GM23248 (cell line): ENCODE measurements around the gene GSTT4. TPM values are rescaled to one million over a fixed set of nuclear protein-coding genes. Genes with fewer than 3 reads are reported as not detected.
A peak's percentile ranks its signal among the peaks of the same experiment; 100 is the strongest.

Experiments used
- DNase-seq: peaks from one replicate; pipeline ENCODE4 v3.0.0-alpha.2; 2015
- H2AFZ ChIP-seq: fragments of 200-600 bp; sonication (generic); 2 replicates; pipeline ENCODE4 v1.6.1; 2016; ENCODE audit warnings: antibody characterized with exemption
- H3F3A ChIP-seq: fragments of 200-600 bp; sonication (generic); 2 replicates; pipeline ENCODE4 v1.6.1; 2016; ENCODE audit warnings: mild to moderate bottlenecking, antibody characterized with exemption, mixed run types; ENCODE audit not compliant: insufficient read depth
- H3K27ac ChIP-seq: fragments of 200-600 bp; sonication (generic); 2 replicates; pipeline ENCODE4 v1.5.1; 2016; ENCODE audit warnings: mild to moderate bottlenecking
- H3K27me3 ChIP-seq: fragments of 200-600 bp; sonication (generic); replicated peaks from 2 replicates; pipeline ENCODE4 v1.6.1; 2016; ENCODE audit warnings: mild to moderate bottlenecking; ENCODE audit not compliant: insufficient read depth
- H3K36me3 ChIP-seq: fragments of 200-600 bp; sonication (generic); 2 replicates; pipeline ENCODE4 v1.6.1; 2016; ENCODE audit warnings: low read depth, mild to moderate bottlenecking
- H3K4me1 ChIP-seq: fragments of 200-600 bp; sonication (generic); 2 replicates; pipeline ENCODE4 v1.6.1; 2016; ENCODE audit warnings: mild to moderate bottlenecking; ENCODE audit not compliant: insufficient read depth
- H3K4me2 ChIP-seq: fragments of 200-600 bp; sonication (generic); one replicate; pipeline ENCODE4 v1.6.1; 2016; ENCODE audit warnings: mild to moderate bottlenecking; ENCODE audit not compliant: unreplicated experiment
- H3K4me3 ChIP-seq: fragments of 200-600 bp; sonication (generic); 2 replicates; pipeline ENCODE4 v1.5.1; 2016; ENCODE audit warnings: mild to moderate bottlenecking
- H3K79me2 ChIP-seq: fragments of 200-600 bp; sonication (generic); 2 replicates; pipeline ENCODE4 v1.6.1; 2016; ENCODE audit warnings: mild to moderate bottlenecking; ENCODE audit not compliant: insufficient read depth
- H3K9ac ChIP-seq: fragments of 200-600 bp; sonication (generic); 2 replicates; pipeline ENCODE4 v1.6.1; 2016; ENCODE audit warnings: mild to moderate bottlenecking
- H3K9me2 ChIP-seq: fragments of 200-600 bp; sonication (generic); 2 replicates; pipeline ENCODE4 v1.6.1; 2016; ENCODE audit warnings: mixed run types, mild to moderate bottlenecking, moderate library complexity; ENCODE audit not compliant: insufficient read depth
- H3K9me3 ChIP-seq: fragments of 200-600 bp; sonication (generic); one replicate; pipeline ENCODE4 v1.6.1; 2017; ENCODE audit warnings: low read depth
- H4K20me1 ChIP-seq: fragments of 200-600 bp; sonication (generic); 2 replicates; pipeline ENCODE4 v1.6.0; 2016; ENCODE audit not compliant: insufficient read depth
- EZH2 ChIP-seq: fragments of 200-600 bp; sonication (generic); IDR thresholded peaks from 2 replicates; pipeline ENCODE4 v1.6.1; 2018; ENCODE audit warnings: antibody characterized with exemption, mild to moderate bottlenecking; ENCODE audit not compliant: insufficient read depth, poor library complexity, severe bottlenecking
- EZH2phosphoT487 ChIP-seq: fragments of 200-600 bp; sonication (generic); IDR thresholded peaks from 2 replicates; pipeline ENCODE4 v1.6.1; 2018; ENCODE audit warnings: antibody characterized with exemption, moderate library complexity, mild to moderate bottlenecking, low read depth; ENCODE audit not compliant: insufficient read depth
- WGBS, 2 experiments: methylation state at CpG; one replicate each; pipeline ENCODE4 v1.1.6; 2015 to 2017; ENCODE audit warnings: low lambda C conversion rate in 2 of 2, low coverage in 1 of 2; ENCODE audit errors: missing lambda C conversion rate in 2 of 2; 5-methylcytosine and 5-hydroxymethylcytosine counted together
- in situ Hi-C: fragments of 300-500 bp; cut with MboI; formaldehyde crosslinking; loops from 2 replicates; pipeline ENCODE4 v1.15.0; 2020
- polyA plus RNA-seq: library from polyadenylated mRNA; unstranded; fragments of >200 nt; fragmentation: Nextera tagmentation; extraction: Ambion mirVana; gene quantifications from 2 replicates; pipeline ENCODE4 v1.2.1, GENCODE V29; 2016
- total RNA-seq: library from RNA; depleted of rRNA; stranded (reverse); fragments of >200 nt; shearing (Covaris generic); gene quantifications from 2 replicates; pipeline ENCODE4 v1.2.3, GENCODE V29; 2014

Gene GSTT4
- total and polyA plus RNA-seq, 2 experiments from 2014 or later: not detected

DNA sequence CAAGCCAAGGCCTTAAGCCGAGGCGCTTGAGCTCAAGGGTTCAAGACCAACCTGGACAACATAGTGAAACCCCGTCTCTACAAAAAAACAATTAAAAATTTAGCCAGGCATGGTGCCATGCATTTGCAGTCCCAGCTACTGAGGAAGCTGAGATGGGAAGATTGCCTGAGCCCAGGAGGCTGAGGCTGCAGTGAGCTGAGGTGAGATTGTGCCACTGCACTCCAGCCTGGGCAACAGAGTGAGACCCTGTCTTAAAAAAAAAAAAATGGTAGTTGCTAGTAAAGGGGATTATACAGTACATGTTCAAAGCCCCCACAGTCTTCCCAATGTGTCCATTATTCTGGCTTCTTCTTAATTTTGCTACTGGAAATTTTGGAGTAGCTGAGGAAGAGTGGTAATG, 24.1 kb upstream of the GSTT4 start:
- Histone ChIP-seq H3K27me3 (no peaks in the 10 kb centered on the region), H3K36me3 (no peaks in the 10 kb centered on the region), H3K9ac (no peak overlapping the region), H4K20me1 (no peaks in the 10 kb centered on the region), H2AFZ (no peak overlapping the region), H3K27ac (no peak overlapping the region), H3K9me3 (no peaks in the 10 kb centered on the region), H3K4me1 (no peaks in the 10 kb centered on the region), H3K9me2 (no peaks in the 10 kb centered on the region), H3K4me2 (no peak overlapping the region), H3K4me3 (no peak overlapping the region), H3F3A (no peaks in the 10 kb centered on the region), H3K79me2 (peaks cover 100% of the 10 kb centered on the region)
- TF ChIP-seq EZH2phosphoT487 (no peak), EZH2 (no peak)
- in situ Hi-C loops: no loop called here
- DNase-seq: no peak
- WGBS, 2 experiments: 91 to 95% methylated on average over 3 of the region's 3 CpGs

GRCh38 chr22:24028533-24028932, 23.3 kb upstream of the GSTT4 start:
- Histone ChIP-seq H3K27ac (no peak overlapping the region), H3F3A (no peaks in the 10 kb centered on the region), H3K4me3 (no peak overlapping the region), H3K9me3 (no peaks in the 10 kb centered on the region), H4K20me1 (no peaks in the 10 kb centered on the region), H3K27me3 (no peaks in the 10 kb centered on the region), H3K36me3 (no peaks in the 10 kb centered on the region), H2AFZ (no peak overlapping the region), H3K9ac (no peak overlapping the region), H3K9me2 (no peaks in the 10 kb centered on the region), H3K4me2 (no peak overlapping the region), H3K4me1 (no peaks in the 10 kb centered on the region), H3K79me2 (peaks cover 100% of the 10 kb centered on the region)
- no peak for TF ChIP-seq EZH2phosphoT487
- no peak for TF ChIP-seq EZH2
- in situ Hi-C loops: no loop called here
- WGBS, 2 experiments: 52 to 56% methylated on average over 2 of the region's 2 CpGs
- DNase-seq: no peak

GRCh38 chr22:24027991-24028390, 22.7 kb upstream of the GSTT4 start:
- no peak for TF ChIP-seq EZH2phosphoT487
- TF ChIP-seq EZH2: no peak
- Histone ChIP-seq H3K79me2 (peaks cover 100% of the 10 kb centered on the region), H3K4me1 (no peaks in the 10 kb centered on the region), H3K36me3 (no peaks in the 10 kb centered on the region), H3F3A (no peaks in the 10 kb centered on the region), H3K4me3 (no peak overlapping the region), H3K9ac (no peak overlapping the region), H3K9me3 (no peaks in the 10 kb centered on the region), H4K20me1 (no peaks in the 10 kb centered on the region), H3K27ac (no peak overlapping the region), H2AFZ (no peak overlapping the region), H3K4me2 (no peak overlapping the region), H3K27me3 (no peaks in the 10 kb centered on the region), H3K9me2 (no peaks in the 10 kb centered on the region)
- in situ Hi-C loops: no loop called here
- DNase-seq: no peak
- WGBS, 2 experiments: 74 to 75% methylated on average over 2 of the region's 2 CpGs

DNA sequence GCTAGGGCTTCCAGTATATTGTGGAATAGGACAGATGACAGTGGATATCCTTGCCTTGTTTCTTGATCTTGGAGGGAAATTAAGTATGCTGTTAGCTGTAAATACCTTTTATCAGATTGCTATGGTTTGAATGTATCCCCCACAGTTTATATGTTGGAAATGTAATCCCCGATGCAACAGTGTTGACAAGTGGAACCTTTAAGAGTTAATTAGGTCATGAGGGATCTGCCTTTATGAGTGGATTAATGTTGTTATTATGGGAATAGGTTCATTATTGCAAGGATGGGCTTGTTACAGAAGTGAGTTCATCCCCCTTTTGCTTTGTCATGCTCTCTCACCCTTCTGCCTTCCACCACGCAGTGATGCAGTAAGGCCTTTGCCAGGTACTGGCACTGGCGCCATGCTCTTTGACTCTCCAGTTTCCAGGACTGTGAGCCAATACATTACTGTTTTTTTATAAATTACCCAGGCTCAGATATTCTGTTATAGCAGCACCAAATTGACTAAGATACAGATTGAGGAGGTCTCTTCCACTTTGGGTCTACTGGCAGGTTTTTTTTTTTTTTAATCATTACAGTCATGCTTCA, 22.2 kb upstream of the GSTT4 start:
- TF ChIP-seq EZH2 (no peak), EZH2phosphoT487 (no peak)
- 67% methylated on average over 3 of the region's 3 CpGs for WGBS, 2 experiments
- H3K27me3 ChIP-seq: no peaks in the 10 kb centered on the region
- H3K9me3 ChIP-seq: no peaks in the 10 kb centered on the region
- H2AFZ ChIP-seq: no peak overlapping the region
- in situ Hi-C loops: no loop called here
- no peaks in the 10 kb centered on the region for H3K9me2 ChIP-seq
- H3K79me2 ChIP-seq: peaks cover 100% of the 10 kb centered on the region
- H3K4me2 ChIP-seq: no peak overlapping the region
- no peaks in the 10 kb centered on the region for H3K4me1 ChIP-seq
- H3K9ac ChIP-seq: no peak overlapping the region
- peak; percentile 21 for DNase-seq
- H3F3A ChIP-seq: no peaks in the 10 kb centered on the region
- H3K27ac ChIP-seq: no peak overlapping the region
- H3K36me3 ChIP-seq: no peaks in the 10 kb centered on the region
- 0 out of 2 replicates have a peak, but pooled peaks cover 1% of the 10 kb centered on the region for H4K20me1 ChIP-seq
- no peak overlapping the region for H3K4me3 ChIP-seq
